ENCODE data around the gene ANKRD11. TPM values are rescaled to one million over a fixed set of nuclear protein-coding genes. Genes with fewer than 3 reads are reported as not detected.

The ANKRD11 gene
- total RNA-seq, 1 experiment from 2014 or later, result 99.4 TPM

DNA sequence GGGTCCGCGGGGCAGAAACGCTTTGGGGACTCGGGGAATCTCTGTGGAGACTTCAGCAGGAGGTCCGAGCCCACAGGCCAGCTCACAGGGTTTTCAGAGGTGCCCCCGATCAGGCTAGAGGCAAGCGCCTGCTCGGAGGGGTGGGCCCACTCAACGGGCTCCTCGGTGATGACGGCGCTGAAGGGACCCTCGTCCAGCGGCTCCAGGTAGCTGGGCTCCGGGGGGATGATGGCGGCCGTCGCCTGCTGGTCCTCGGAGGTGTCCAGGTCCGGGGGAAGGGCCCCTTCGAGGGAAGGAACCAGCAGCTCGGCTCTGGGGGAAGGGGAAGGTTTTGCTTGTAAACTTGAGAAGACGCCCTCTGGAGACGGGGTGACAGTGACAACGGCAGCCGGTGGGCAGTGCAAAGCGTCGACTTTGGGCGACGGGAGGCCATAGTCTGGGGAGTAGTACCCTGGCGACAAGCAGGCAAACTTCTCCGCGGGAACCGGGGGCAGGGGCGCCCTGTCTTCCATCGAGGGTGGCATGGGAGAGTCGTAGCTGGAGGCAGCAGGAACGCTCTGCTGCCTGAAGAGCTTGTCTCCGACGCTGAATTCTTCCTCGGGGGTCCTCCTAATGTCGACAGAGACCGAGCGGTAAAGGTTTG lies 209.7 kb downstream of the ANKRD11 start:
- peaks cover 5% of the 10 kb centered on the region; the same call in 1 of the 2 replicates for H3K4me1 ChIP-seq (ENCODE audit: control insufficient read depth, insufficient read depth, low read length)
- H3K4me3 ChIP-seq (ENCODE audit: low read depth in 2 of 2, low read length in 2 of 2), result no peak overlapping the region
- H3K27ac ChIP-seq (ENCODE audit: low read length), result no peak overlapping the region
- in situ Hi-C loops (cut with HindIII; ENCODE audit: low pct_unique_long_range_greater_than_20kb, low sequenced_read_pairs) (no loop called here), intact Hi-C loops (cut with micrococcal nuclease; ENCODE audit: unreplicated experiment) (no loop called here)
- H3K9me3 ChIP-seq (ENCODE audit: control insufficient read depth, insufficient read depth, low read depth, low read length), result no peaks in the 10 kb centered on the region
- BruUV-seq (replicated peaks), result no TSS peak
- ChIA-PET POLR2A (no interaction called here), CTCF (no interaction called here)
- H3K27me3 ChIP-seq (ENCODE audit: control insufficient read depth, insufficient read depth, low read length), result no peaks in the 10 kb centered on the region
- ATAC-seq (no peak), DNase-seq (ENCODE audit: low read depth, low spot score) (no peak)
- H3K36me3 ChIP-seq (ENCODE audit: control insufficient read depth, insufficient read depth, low read length), result peaks cover 6% of the 10 kb centered on the region
- no peak for TF ChIP-seq POLR2AphosphoS5 (IDR thresholded peaks at IDR 0.05; ENCODE audit: low read depth, low read length)
- no peak for TF ChIP-seq TCF7L2 (IDR thresholded peaks at IDR 0.05; ENCODE audit: low read depth, low read length)

DNA sequence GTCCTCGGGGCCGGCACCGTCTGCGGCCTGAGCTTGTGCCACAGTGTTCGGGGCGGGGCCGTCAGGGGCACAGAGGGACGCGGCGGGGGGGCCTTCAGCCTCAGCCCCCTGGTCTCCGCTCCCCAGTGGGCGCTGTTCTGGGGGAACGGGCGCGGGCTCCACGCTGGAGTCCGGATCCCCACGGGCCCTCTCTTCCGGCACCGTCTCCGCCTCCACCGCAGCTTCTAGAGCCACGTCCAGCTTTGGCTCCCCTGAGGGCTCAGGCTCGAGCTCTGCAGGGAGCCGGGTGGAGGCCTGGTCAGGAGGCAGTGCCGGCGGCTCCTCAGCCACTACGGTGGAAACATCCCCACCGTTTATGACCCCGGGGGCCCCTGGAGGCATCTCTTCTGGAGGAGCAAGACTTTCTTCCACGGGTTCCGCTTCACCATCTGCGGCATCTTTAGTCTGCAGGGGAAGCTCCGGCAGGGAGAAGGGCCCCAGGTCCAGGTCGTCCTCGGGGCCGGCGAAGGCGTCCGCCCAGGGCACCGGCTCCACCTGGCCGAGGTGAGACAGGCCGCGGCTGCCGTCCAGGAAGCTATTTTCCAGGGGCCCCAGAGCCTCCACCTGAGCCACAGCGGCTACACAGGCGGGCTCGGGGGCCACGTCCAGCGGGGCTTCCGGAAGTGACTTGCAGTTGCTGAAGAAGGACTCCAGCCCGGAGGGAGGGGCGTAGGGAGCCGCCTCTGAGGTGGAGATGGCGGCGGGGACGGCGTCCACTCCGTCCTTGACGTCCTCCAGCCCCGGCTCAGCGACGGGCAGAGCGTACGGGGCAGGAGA lies 210.5 kb downstream of the ANKRD11 start:
- BruUV-seq (replicated peaks), result no TSS peak

More for the DNA sequence above, 210.5 kb downstream of the ANKRD11 start:
- CTCF ChIA-PET, result no interaction called here
- Histone ChIP-seq H3K9me3 (ENCODE audit: control insufficient read depth, insufficient read depth, low read depth, low read length) (no peaks in the 10 kb centered on the region), H3K4me3 (ENCODE audit: low read depth in 2 of 2, low read length in 2 of 2) (no peak overlapping the region), H3K4me1 (ENCODE audit: control insufficient read depth, insufficient read depth, low read length) (peaks cover 5% of the 10 kb centered on the region; the same call in 1 of the 2 replicates), H3K27ac (ENCODE audit: low read length) (no peak overlapping the region), H3K27me3 (ENCODE audit: control insufficient read depth, insufficient read depth, low read length) (no peaks in the 10 kb centered on the region), H3K36me3 (ENCODE audit: control insufficient read depth, insufficient read depth, low read length) (peaks cover 6% of the 10 kb centered on the region)
- in situ Hi-C loops (cut with HindIII; ENCODE audit: low pct_unique_long_range_greater_than_20kb, low sequenced_read_pairs) (no loop called here), intact Hi-C loops (cut with micrococcal nuclease; ENCODE audit: unreplicated experiment) (no loop called here)
- POLR2A ChIA-PET, result no interaction called here
- ATAC-seq (no peak), DNase-seq (ENCODE audit: low read depth, low spot score) (no peak)
- no peak for TF ChIP-seq SIN3A (IDR thresholded peaks at IDR 0.05; ENCODE audit: borderline replicate concordance, insufficient read depth, low read depth, low read length)
- TF ChIP-seq POLR2AphosphoS5 (IDR thresholded peaks at IDR 0.05; ENCODE audit: low read depth, low read length), result no peak
- TF ChIP-seq, protein P1, sequence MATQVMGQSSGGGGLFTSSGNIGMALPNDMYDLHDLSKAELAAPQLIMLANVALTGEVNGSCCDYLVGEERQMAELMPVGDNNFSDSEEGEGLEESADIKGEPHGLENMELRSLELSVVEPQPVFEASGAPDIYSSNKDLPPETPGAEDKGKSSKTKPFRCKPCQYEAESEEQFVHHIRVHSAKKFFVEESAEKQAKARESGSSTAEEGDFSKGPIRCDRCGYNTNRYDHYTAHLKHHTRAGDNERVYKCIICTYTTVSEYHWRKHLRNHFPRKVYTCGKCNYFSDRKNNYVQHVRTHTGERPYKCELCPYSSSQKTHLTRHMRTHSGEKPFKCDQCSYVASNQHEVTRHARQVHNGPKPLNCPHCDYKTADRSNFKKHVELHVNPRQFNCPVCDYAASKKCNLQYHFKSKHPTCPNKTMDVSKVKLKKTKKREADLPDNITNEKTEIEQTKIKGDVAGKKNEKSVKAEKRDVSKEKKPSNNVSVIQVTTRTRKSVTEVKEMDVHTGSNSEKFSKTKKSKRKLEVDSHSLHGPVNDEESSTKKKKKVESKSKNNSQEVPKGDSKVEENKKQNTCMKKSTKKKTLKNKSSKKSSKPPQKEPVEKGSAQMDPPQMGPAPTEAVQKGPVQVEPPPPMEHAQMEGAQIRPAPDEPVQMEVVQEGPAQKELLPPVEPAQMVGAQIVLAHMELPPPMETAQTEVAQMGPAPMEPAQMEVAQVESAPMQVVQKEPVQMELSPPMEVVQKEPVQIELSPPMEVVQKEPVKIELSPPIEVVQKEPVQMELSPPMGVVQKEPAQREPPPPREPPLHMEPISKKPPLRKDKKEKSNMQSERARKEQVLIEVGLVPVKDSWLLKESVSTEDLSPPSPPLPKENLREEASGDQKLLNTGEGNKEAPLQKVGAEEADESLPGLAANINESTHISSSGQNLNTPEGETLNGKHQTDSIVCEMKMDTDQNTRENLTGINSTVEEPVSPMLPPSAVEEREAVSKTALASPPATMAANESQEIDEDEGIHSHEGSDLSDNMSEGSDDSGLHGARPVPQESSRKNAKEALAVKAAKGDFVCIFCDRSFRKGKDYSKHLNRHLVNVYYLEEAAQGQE (IDR thresholded peaks at IDR 0.05; ENCODE audit: insufficient read depth in 1 of 2, low read depth in 2 of 2, low read length in 1 of 2), result no peak
- TF ChIP-seq TCF7L2 (IDR thresholded peaks at IDR 0.05; ENCODE audit: low read depth, low read length), result no peak
- TF ChIP-seq, protein P2, sequence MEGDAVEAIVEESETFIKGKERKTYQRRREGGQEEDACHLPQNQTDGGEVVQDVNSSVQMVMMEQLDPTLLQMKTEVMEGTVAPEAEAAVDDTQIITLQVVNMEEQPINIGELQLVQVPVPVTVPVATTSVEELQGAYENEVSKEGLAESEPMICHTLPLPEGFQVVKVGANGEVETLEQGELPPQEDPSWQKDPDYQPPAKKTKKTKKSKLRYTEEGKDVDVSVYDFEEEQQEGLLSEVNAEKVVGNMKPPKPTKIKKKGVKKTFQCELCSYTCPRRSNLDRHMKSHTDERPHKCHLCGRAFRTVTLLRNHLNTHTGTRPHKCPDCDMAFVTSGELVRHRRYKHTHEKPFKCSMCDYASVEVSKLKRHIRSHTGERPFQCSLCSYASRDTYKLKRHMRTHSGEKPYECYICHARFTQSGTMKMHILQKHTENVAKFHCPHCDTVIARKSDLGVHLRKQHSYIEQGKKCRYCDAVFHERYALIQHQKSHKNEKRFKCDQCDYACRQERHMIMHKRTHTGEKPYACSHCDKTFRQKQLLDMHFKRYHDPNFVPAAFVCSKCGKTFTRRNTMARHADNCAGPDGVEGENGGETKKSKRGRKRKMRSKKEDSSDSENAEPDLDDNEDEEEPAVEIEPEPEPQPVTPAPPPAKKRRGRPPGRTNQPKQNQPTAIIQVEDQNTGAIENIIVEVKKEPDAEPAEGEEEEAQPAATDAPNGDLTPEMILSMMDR (IDR thresholded peaks at IDR 0.05), result no peak

Data from Panc1 (cell line).